Muscle of back (tissue), 11 donors: ENCODE results near the gene MYO7A. TPM values are rescaled to one million over a fixed set of nuclear protein-coding genes. Genes with fewer than 3 reads are reported as not detected.

ENCODE experiments used
- DNase-seq, 3 donors: peaks; one replicate each; pipeline versions ENCODE4 v3.0.0 to v3.0.0-alpha.2; 2013
- polyA plus RNA-seq, 10 donors: library from polyadenylated mRNA; unstranded; fragments of 120-200 nt; gene quantifications; one replicate each; pipeline ENCODE4 v1.2.1, GENCODE V29; 2013; ENCODE audit not compliant: insufficient read length in 10 of 10

MYO7A gene
- polyA plus RNA-seq, 10 donors = 2.1 to 5.7 (median 3.5) TPM

DNA sequence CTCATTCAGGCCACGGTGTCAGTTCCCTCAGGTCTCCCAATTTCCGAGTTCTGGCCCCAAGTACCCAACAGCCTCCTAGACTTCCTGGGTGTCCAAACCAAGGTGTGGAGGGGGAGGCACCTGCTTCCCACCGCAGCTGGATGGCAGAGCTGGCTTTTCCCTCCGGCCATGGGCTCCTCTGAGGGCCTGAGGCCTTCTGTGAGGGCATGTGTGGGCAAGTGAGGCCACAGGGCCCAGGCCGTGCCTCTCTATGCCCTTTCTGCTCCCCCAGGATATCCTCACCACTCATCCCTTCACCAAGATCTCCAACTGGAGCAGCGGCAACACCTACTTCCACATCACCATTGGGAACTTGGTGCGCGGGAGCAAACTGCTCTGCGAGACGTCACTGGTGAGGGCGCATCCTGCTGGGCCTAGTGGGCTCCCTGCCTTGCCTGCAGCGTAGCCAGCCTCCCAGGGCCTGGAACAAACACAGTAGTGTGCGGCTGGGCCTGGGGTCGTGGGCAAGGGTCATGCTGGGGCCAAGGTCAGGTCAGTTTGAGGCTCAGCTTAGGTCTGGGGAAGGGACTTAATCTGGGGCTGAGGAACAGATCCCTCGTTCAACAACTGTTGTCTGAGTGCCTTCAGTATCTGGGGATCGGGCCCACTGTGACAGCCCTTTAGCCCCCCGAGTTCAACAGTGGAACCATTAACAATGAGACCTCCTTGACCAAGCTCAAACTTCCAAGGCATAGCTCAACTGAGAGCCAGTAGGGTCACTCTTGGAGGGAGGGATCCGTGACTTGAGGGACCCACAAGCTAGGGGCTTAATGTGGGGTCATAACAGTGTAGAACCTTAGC is 85.8 kb downstream of the MYO7A start:
- DNase-seq = no peak

DNA sequence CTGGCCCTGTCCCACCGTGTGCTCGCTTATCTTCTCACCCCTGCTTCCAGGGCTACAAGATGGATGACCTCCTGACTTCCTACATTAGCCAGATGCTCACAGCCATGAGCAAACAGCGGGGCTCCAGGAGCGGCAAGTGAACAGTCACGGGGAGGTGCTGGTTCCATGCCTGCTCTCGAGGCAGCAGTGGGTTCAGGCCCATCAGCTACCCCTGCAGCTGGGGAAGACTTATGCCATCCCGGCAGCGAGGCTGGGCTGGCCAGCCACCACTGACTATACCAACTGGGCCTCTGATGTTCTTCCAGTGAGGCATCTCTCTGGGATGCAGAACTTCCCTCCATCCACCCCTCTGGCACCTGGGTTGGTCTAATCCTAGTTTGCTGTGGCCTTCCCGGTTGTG is 86.5 kb downstream of the MYO7A start:
- DNase-seq = no peak

DNA sequence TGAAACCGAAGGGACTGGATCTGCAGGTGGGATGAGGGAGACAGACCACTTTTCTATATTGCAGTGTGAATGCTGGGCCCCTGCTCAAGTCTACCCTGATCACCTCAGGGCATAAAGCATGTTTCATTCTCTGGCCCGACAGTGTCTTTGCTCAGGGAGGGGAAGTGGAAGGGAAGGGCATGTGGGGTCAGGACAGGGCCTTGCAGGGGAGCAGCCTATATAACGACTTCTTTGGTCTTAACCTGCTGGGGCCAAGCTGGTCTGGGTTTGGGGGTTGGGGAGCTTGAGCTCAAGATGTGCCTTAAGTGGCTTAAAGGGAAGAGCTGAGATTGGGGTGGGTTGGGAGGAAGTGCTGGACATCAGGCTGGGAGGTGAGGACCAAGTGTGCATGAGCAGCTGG is 87.1 kb downstream of the MYO7A start:
- DNase-seq = no peak

DNA sequence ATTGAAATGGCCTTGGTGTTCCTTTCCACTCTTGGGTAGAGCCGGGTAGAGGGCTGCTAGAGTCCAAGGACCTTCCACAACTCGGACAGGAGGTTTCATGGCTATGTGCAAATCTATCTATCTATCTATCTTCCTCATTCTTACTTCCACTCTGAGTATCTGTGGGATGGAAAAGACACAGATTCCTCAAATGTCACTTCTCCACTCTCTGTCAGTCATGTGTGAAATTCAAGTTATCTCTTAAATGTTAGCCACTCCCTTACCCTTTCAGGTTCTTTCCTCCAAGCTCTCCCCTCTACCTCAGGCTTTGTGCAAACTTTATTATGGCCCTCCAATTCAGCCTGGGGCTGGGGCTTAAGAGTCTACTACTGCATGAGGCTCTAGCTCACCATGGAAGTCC is 89.1 kb downstream of the MYO7A start:
- DNase-seq = no peak

DNA sequence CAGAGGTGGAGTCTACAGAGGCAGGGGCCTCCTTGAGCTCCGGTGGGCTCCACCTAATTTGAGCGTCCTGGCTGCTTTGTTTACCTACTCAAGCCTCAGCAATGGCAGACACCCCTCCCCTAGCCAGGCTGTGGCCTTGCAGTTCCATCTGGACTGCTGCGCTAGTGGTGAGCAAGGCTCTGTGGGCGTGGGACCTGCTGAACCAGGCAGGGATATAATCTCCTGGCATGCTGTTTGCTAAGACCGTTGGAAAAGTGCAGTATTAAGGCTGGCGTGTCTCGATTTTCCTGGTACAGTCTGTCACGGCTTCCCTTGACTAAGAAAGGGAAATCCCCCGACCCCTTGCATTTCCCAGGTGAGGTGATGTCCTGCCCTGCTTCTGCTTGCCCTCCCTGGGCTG is 95.8 kb downstream of the MYO7A start:
- no peak for DNase-seq

DNA sequence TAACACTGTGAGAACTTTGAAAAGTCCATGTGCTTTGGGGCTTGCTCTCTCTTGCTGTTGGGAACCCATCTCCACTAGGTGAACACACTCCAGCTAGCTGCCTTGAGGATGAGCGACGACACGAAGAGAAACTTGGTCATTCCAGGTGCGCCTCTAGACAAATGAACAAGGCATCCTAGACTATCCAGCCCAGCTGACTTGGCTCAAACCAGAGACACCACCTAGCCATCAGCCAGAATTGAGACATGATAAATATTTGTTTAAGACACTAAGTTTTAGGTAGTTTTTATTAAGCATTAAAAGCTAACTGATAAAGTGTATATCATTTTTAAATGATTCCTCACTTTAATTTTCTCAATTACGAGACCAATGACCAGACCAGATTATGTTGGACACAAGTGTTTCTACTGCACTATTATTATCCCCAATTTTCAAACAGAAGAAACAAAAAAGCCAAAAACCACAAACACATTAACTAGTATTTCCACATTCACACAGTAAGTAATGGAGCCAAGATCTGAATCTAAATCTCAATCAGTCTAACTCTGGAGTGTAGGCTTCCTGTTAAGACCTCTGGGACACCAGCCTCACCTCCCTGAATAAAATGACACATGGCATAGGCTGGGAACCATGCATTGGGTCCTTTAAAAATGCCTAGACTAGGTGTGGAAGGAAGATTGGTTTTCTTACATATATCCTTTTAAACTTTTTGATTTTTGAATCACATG is 103.0 kb downstream of the MYO7A start:
- no peak for DNase-seq

DNA sequence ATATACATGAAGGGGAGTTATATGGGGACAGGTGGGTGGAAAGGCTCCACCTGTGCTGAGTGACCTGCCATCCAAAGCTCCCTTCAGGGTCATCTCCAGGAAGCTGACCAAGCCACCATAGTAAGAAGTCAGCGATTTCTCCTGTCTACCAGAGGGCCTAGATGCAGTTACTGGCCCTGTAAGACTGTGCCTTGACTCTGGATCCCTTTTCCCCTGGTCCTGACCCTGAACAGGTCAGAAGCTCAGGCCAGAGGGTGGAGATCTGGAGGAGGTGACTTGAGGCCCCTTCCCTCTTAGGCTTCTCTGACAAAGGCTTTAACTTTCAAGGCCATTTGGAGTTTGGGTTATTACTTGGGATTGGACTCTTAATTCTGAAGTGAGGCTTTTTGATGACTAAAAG is 103.8 kb downstream of the MYO7A start:
- no peak for DNase-seq

DNA sequence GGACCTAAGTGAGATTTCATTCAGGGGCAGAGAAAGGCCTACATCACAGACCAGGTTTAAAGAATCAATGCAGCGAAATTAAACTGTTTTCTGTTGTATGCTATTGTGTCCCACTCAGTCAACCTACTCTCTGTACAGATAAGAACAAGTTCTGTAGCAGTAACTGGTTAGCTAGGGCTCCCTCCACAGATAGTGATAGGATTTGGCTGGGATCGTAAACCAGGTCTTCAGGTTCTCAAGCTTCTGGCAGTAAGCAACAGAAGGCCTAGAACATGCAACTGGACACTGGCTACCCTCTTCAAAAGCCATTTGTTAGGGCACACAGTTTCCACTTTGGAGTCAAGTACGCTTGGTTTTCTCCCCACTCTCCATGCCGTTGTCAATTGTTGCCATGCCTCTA is 104.2 kb downstream of the MYO7A start:
- DNase-seq = no peak

DNA sequence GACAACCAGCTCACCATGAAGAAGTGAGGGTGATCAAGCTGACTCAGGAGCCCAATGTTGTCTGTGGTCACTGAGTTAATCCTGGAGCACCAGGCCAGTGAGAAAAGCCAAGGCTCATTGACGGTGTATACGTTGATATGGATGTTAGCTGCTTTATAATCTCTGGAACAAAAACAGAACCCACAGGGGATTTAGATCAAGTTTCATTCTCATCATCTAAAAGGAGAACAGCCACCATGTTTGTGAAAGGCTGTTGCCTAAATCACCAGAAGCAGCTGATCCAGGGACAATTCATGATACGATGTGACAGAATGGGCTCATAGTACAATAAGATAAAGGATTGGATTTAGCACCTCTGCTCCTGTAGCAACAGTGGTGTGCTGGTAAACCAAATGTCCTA is 105.0 kb downstream of the MYO7A start:
- no peak for DNase-seq

DNA sequence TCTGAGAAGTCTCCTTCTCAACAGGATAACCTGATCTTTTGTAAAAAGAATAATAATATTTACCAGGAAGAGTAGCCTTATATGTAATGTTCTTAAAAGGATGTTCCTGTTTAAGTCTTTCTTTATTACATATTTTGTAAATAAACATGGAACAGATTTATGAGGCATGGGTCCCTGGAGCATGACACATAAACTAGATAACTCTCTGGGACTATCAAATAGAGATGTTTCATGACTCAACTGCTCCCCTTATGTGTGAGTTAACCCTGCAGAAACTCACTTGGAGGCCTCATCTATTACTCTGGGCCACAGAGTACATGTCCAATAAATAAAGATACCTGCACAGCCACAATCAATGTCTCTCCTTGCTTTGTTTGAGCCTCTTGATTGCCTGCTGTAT is 108.9 kb downstream of the MYO7A start:
- no peak for DNase-seq

DNA sequence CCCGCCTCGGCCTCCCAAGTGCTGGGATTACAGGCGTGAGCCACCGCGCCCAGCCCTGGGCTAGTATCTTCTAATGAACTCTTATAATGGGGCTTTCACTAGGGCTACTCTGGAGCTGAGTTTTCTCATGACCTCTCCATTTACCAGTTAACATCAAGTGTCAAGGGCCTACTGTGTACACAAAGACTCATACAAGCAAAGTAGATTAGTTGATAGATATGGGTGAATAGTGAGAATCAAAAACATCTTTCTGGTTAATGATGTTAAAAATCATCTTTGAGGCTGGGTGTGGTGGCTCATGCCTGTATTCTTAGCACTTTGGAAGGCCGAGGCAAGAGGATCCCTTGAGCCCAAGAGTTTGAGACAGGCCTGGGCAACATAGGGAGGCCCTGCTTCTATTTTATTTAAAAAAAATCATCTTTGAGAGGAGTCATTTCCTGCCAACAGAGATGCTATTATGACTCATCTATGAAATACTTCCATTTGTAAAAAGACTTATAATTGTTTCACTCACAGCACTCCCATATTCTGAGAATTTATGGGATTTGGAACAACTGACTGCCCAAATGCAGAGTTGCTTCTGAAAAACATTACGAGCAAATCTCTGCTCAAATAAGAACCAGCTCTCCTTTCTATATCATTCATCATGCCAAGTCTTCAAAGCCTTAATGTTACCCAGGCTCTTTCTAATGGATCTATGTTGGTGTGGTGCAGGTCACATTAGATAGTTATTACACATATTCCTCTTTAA is 116.4 kb downstream of the MYO7A start:
- DNase-seq = peak; percentile 52 to 76 (median 75)

DNA sequence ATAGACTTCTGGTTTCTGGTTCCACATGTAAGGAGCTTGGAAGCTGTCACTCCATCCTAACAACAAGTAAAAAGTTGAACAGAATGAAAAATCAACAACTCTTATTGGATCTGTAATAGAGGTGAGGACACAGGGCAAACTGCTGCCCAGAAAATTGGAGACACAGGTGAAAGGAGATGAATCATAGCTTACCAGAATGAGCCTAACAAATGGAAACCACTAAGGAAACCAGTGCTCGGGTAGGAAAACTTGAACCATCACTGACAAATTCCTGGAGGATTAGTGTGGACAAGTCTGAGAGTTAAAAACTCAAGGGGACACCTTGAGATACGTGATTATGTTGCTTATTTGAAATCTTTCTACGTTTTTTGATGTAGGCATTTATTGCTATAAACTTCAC is 121.4 kb downstream of the MYO7A start:
- DNase-seq = no peak

DNA sequence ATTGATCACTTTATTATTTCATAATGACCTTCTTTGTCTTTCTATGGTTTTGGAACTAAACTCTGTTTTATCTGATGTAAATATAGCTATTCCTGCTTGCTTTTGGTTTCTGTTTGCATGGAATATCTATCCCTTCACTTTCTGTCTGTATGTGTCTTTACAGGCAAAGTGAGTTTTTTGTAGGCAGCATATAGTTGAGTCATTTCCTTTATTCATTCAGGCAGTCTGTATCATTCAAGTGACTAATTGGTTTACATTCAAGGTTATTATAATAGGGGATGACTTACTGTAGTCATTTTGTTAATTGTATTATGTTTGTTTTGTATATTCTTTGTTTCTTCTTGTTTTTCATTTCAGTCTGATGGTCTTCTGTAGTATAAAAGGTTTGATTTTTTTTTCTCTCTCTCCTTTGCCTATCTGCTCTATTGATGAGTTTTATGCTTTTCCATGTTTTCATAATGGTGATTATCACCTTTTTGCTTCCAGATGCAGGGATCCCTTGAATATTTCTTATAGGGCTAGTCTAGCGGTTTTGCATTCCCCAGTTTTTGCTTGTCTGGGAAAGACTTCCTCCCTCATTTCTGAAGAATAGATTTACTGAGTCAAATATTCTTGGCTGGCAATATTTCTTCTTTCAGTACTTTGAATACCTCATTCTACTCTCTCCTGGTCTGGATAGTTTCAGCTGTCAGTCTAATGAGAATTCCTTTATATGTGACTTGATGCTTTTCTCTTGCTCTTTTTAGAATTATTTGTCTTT is 123.0 kb downstream of the MYO7A start:
- no peak for DNase-seq

DNA sequence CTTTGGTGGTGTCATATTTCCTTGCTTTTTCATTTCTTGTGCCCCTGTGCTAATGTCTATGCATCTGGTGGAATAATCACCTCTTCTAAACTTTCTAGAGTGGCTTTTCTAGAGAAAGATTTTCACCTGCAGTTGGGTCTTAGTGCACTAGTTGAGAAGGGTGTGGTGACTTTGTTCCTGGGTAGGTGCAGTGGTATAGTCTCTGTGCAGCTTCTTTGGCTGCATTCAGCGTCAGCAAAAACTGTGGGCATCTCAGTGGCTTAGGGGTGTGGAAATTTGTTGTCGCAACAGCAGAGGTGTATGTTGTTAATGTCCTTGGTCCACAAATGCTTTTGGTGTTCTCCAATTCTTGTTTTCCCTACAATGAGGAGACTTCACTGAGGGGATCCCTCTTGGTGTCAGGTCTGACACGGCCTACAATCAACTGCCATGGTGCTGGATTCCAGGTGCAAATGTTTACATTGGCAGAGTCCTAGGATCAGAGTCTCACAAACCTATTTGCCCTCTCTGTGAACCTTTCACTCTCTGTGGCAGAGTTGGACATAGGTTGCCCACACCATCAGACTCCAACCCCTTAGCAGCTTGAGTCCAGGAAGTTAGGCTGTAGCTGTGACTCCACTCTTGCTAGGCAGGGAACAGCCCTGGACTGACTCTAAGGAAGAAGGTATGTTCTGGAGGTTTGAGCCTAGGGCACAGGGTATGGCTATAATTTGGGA is 124.7 kb downstream of the MYO7A start:
- no peak for DNase-seq

DNA sequence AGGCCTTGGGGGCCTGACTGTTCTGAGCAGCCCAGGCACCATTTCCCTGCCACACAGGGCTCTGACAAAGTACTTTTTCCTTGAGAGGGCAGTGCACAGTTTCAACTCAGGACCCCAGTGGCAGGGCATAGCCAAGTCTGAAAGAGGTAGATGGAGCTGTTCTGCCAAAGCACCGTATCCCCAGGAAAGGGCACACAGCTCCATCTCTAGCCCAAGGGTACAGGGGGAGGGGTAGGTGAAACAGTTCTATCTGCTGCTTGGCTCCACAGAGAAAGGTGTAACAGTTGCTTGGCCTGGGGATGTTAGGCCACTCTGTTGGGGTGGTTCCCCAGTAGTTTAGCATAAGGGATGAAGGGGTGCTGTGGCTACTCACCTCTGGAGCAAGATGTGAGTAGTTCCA is 125.6 kb downstream of the MYO7A start:
- DNase-seq = no peak

DNA sequence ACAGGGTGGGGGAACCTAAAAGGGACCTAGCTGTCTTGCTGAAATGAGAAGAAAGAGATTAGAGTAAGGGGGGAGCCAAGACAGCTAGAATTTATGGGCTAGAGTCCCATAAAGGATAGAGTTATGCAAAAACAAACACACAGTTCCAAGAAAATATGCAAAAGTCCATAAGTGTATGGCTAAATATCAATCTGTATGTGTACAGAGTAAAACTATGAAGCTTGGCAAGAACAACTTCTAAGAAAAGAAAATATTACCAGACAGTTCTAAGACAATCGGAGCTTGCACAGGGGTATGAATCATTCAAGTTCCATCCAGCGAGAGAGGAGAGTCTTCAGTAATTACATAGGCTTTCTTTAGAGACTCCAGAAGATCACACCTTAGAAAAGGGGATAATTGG is 131.6 kb downstream of the MYO7A start:
- peak; percentile 21 to 70 (median 30) for DNase-seq

DNA sequence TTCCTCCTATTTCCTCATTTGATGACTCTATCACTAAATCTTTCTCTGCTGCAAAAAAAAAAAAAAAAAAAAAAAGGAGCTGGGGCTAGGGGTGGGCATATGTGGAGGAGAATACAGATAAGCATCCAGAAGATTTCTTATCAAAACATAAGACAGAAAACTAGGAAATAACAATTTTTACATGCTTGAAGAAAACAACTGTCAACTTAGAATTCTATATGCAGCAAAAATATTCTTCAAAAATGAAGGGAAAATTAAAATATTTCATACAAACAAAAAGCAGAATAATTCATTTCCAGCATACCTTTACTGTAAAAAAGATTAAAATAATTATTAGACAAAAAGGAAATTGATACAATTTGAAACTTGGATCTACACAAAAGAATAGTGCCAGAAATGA is 134.8 kb downstream of the MYO7A start:
- no peak for DNase-seq
